Measurements from ENCODE around the gene AKR1B15. TPM values are rescaled to one million over a fixed set of nuclear protein-coding genes. Genes with fewer than 3 reads are reported as not detected.
"Not testable (repeated sequence)": the region's sequence is repeated elsewhere in the genome, so short reads cannot be mapped to it uniquely, and the experiment has no call there.

The AKR1B15 gene
- total RNA-seq, 1 donor from 2014 or later, result 1.2 TPM

GRCh38 chr7:134561616-134562015 is 12.7 kb downstream of the AKR1B15 start:
- DNase-seq (ENCODE audit: low read depth), result not testable (repeated sequence)

GRCh38 chr7:134562136-134562535 is 13.2 kb downstream of the AKR1B15 start:
- peak; percentile 81 for DNase-seq (ENCODE audit: low read depth)

- DNase-seq (ENCODE audit: low read depth), result not testable (repeated sequence)
These were observed 14.5 kb downstream of the AKR1B15 start for GRCh38 chr7:134563398-134563749.

GRCh38 chr7:134565643-134566136 is 16.8 kb downstream of the AKR1B15 start:
- DNase-seq (ENCODE audit: low read depth), result peak; percentile 71

- no peak for DNase-seq (ENCODE audit: low read depth)
These were observed 18.5 kb downstream of the AKR1B15 start for GRCh38 chr7:134567368-134567767.

GRCh38 chr7:134569962-134570361 is 21.1 kb downstream of the AKR1B15 start:
- DNase-seq (ENCODE audit: low read depth), result not testable (repeated sequence)

GRCh38 chr7:134571101-134571500 is 22.2 kb downstream of the AKR1B15 start:
- DNase-seq (ENCODE audit: low read depth), result no peak

GRCh38 chr7:134571746-134572461 is 23.0 kb downstream of the AKR1B15 start:
- no peak for DNase-seq (ENCODE audit: low read depth)

GRCh38 chr7:134574322-134574721 is 25.4 kb downstream of the AKR1B15 start:
- no peak for DNase-seq (ENCODE audit: low read depth)

GRCh38 chr7:134584290-134584689 is 35.4 kb downstream of the AKR1B15 start:
- DNase-seq (ENCODE audit: low read depth), result no peak

- DNase-seq (ENCODE audit: low read depth), result no peak
These were observed 37.0 kb downstream of the AKR1B15 start for GRCh38 chr7:134585897-134586296.

GRCh38 chr7:134587750-134588149 is 38.8 kb downstream of the AKR1B15 start:
- no peak for DNase-seq (ENCODE audit: low read depth)

- DNase-seq (ENCODE audit: low read depth), result peak; percentile 74
These were observed 40.6 kb downstream of the AKR1B15 start for GRCh38 chr7:134589491-134589941.

- peak; percentile 96 for DNase-seq (ENCODE audit: low read depth)
These were observed 44.9 kb downstream of the AKR1B15 start for GRCh38 chr7:134593530-134594392.

GRCh38 chr7:134594877-134595276 is 46.0 kb downstream of the AKR1B15 start:
- no peak for DNase-seq (ENCODE audit: low read depth)

- DNase-seq (ENCODE audit: low read depth), result peak; percentile 55
These were observed 50.5 kb downstream of the AKR1B15 start for GRCh38 chr7:134599371-134599770.

GRCh38 chr7:134601459-134601858 is 52.5 kb downstream of the AKR1B15 start:
- DNase-seq (ENCODE audit: low read depth), result no peak

GRCh38 chr7:134602881-134603451 is 54.1 kb downstream of the AKR1B15 start:
- peak; percentile 55 for DNase-seq (ENCODE audit: low read depth)

GRCh38 chr7:134605978-134606923 is 57.3 kb downstream of the AKR1B15 start:
- peak; percentile 85 for DNase-seq (ENCODE audit: low read depth)

GRCh38 chr7:134611611-134612151 is 62.8 kb downstream of the AKR1B15 start:
- no peak for DNase-seq (ENCODE audit: low read depth)
